ENCODE measurements around the gene ARPC3. TPM values are rescaled to one million over a fixed set of nuclear protein-coding genes. Genes with fewer than 3 reads are reported as not detected.

Gene ARPC3
- total RNA-seq, 1 experiment from 2014 or later = 319 TPM

DNA sequence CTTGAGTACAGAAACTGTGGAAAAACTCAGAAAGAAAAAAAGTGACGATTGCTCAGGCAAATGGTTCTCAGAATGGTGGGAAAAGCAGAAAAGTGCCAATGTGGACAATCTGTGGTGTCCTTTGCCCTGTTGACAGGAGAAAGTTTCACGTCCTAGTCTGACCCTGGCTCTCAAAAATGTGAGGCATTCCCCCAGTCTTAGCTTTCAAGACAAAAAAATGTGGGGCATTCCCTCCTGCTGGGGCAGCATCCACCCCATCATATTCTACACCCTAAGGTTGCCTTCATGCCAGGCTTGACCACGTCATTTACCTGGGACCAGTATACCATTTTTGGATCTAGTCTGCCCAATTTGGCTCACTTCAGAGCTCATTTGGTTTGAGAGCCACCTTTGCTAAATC lies 25.9 kb downstream of the ARPC3 start:
- no peaks in the 10 kb centered on the region for H3K36me3 ChIP-seq (ENCODE audit: control insufficient read depth, insufficient read depth, low read length)
- no peak for ATAC-seq
- no peaks in the 10 kb centered on the region for H3K27me3 ChIP-seq (ENCODE audit: control insufficient read depth, insufficient read depth, low read length)
- TF ChIP-seq SIN3A (IDR thresholded peaks at IDR 0.05; ENCODE audit: borderline replicate concordance, insufficient read depth, low read depth, low read length) = no peak
- TF ChIP-seq, protein P1, sequence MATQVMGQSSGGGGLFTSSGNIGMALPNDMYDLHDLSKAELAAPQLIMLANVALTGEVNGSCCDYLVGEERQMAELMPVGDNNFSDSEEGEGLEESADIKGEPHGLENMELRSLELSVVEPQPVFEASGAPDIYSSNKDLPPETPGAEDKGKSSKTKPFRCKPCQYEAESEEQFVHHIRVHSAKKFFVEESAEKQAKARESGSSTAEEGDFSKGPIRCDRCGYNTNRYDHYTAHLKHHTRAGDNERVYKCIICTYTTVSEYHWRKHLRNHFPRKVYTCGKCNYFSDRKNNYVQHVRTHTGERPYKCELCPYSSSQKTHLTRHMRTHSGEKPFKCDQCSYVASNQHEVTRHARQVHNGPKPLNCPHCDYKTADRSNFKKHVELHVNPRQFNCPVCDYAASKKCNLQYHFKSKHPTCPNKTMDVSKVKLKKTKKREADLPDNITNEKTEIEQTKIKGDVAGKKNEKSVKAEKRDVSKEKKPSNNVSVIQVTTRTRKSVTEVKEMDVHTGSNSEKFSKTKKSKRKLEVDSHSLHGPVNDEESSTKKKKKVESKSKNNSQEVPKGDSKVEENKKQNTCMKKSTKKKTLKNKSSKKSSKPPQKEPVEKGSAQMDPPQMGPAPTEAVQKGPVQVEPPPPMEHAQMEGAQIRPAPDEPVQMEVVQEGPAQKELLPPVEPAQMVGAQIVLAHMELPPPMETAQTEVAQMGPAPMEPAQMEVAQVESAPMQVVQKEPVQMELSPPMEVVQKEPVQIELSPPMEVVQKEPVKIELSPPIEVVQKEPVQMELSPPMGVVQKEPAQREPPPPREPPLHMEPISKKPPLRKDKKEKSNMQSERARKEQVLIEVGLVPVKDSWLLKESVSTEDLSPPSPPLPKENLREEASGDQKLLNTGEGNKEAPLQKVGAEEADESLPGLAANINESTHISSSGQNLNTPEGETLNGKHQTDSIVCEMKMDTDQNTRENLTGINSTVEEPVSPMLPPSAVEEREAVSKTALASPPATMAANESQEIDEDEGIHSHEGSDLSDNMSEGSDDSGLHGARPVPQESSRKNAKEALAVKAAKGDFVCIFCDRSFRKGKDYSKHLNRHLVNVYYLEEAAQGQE (IDR thresholded peaks at IDR 0.05; ENCODE audit: insufficient read depth in 1 of 2, low read depth in 2 of 2, low read length in 1 of 2) = no peak
- no peak for TF ChIP-seq POLR2AphosphoS5 (IDR thresholded peaks at IDR 0.05; ENCODE audit: low read depth, low read length)
- TF ChIP-seq, protein P2, sequence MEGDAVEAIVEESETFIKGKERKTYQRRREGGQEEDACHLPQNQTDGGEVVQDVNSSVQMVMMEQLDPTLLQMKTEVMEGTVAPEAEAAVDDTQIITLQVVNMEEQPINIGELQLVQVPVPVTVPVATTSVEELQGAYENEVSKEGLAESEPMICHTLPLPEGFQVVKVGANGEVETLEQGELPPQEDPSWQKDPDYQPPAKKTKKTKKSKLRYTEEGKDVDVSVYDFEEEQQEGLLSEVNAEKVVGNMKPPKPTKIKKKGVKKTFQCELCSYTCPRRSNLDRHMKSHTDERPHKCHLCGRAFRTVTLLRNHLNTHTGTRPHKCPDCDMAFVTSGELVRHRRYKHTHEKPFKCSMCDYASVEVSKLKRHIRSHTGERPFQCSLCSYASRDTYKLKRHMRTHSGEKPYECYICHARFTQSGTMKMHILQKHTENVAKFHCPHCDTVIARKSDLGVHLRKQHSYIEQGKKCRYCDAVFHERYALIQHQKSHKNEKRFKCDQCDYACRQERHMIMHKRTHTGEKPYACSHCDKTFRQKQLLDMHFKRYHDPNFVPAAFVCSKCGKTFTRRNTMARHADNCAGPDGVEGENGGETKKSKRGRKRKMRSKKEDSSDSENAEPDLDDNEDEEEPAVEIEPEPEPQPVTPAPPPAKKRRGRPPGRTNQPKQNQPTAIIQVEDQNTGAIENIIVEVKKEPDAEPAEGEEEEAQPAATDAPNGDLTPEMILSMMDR (IDR thresholded peaks at IDR 0.05) = no peak
- no peak for TF ChIP-seq TCF7L2 (IDR thresholded peaks at IDR 0.05; ENCODE audit: low read depth, low read length)
- intact Hi-C loops (cut with micrococcal nuclease; ENCODE audit: unreplicated experiment) = no loop called here
- DNase-seq (ENCODE audit: low read depth, low spot score) = no peak
- H3K4me1 ChIP-seq (ENCODE audit: control insufficient read depth, insufficient read depth, low read length) = no peaks in the 10 kb centered on the region; the same call in 1 of the 2 replicates
- in situ Hi-C loops (cut with HindIII; ENCODE audit: low pct_unique_long_range_greater_than_20kb, low sequenced_read_pairs) = no loop called here
- no peak overlapping the region for H3K4me3 ChIP-seq (ENCODE audit: low read depth in 2 of 2, low read length in 2 of 2)
- H3K9me3 ChIP-seq (ENCODE audit: control insufficient read depth, insufficient read depth, low read depth, low read length) = no peaks in the 10 kb centered on the region
- ChIA-PET CTCF (no interaction called here), POLR2A (no interaction called here)
- H3K27ac ChIP-seq (ENCODE audit: low read length) = no peak overlapping the region
- no TSS peak for BruUV-seq (replicated peaks)

DNA sequence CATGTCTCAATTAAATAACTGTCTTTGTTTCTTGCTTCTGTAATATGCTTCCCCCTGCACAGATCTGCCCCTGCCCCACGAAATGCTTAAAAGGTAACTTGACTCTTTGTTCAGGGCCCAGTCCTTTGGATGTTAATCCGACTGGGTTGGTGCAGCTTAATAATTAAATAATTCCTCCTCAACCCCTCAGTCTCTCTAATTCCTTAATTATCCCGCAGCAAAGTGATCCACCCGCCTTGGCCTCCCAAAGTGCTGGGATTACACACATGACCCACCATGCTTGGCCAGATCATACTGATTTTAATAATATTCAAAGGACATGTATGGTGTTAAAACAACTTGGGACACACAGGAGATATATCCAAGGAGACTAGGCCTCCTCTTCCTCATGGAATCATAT lies 28.4 kb downstream of the ARPC3 start:
- BruUV-seq (replicated peaks) = no TSS peak
- Histone ChIP-seq H3K9me3 (ENCODE audit: control insufficient read depth, insufficient read depth, low read depth, low read length) (no peaks in the 10 kb centered on the region), H3K36me3 (ENCODE audit: control insufficient read depth, insufficient read depth, low read length) (no peaks in the 10 kb centered on the region), H3K4me1 (ENCODE audit: control insufficient read depth, insufficient read depth, low read length) (no peaks in the 10 kb centered on the region; the same call in 1 of the 2 replicates), H3K27ac (ENCODE audit: low read length) (no peak overlapping the region), H3K27me3 (ENCODE audit: control insufficient read depth, insufficient read depth, low read length) (no peaks in the 10 kb centered on the region), H3K4me3 (ENCODE audit: low read depth in 2 of 2, low read length in 2 of 2) (no peak overlapping the region)
- in situ Hi-C loops (cut with HindIII; ENCODE audit: low pct_unique_long_range_greater_than_20kb, low sequenced_read_pairs) = no loop called here
- ATAC-seq (no peak), DNase-seq (ENCODE audit: low read depth, low spot score) (no peak)
- POLR2A ChIA-PET = no interaction called here
- TF ChIP-seq TCF7L2 (IDR thresholded peaks at IDR 0.05; ENCODE audit: low read depth, low read length) (no peak), POLR2AphosphoS5 (IDR thresholded peaks at IDR 0.05; ENCODE audit: low read depth, low read length) (no peak), SIN3A (IDR thresholded peaks at IDR 0.05; ENCODE audit: borderline replicate concordance, insufficient read depth, low read depth, low read length) (no peak)
- TF ChIP-seq, protein P1 (IDR thresholded peaks at IDR 0.05; ENCODE audit: insufficient read depth in 1 of 2, low read depth in 2 of 2, low read length in 1 of 2) = no peak
- TF ChIP-seq, protein P2 (IDR thresholded peaks at IDR 0.05) = no peak
- intact Hi-C loops (cut with micrococcal nuclease; ENCODE audit: unreplicated experiment) = no loop called here
- CTCF ChIA-PET = no interaction called here
